ENCODE results near the gene OR4M2. TPM values are rescaled to one million over a fixed set of nuclear protein-coding genes. Genes with fewer than 3 reads are reported as not detected.

Gene OR4M2
- not detected in 5 replicates for total RNA-seq (2022; extraction: Qiagen RNA extraction; ENCODE audit: low read depth)

GRCh38 chr15:22080227-22080626 lies at the start of gene OR4M2:
Gene OR4M2 (plus strand): TSS chr15:22080527. CDS start chr15:22080625, 98 bp downstream.

Other genes with a start within 250 kb of the OR4M2 start
- gene POTEB, start 202.8 kb upstream of the OR4M2 start, total RNA-seq (2022; extraction: Qiagen RNA extraction; ENCODE audit: low read depth), result not detected in 5 replicates

Data from A549 treated with RU486 at 1 μM for 4 hours (cell line).